Measurements from ENCODE around the gene CPT1C.

CPT1C gene

GRCh38 chr19:49758292-49758691 lies 67.4 kb downstream of the CPT1C start:
- DNase-seq (ENCODE audit: low spot score), result no peak

GRCh38 chr19:49761249-49761624 lies 70.3 kb downstream of the CPT1C start:
- no peak for DNase-seq (ENCODE audit: low spot score)

DNA sequence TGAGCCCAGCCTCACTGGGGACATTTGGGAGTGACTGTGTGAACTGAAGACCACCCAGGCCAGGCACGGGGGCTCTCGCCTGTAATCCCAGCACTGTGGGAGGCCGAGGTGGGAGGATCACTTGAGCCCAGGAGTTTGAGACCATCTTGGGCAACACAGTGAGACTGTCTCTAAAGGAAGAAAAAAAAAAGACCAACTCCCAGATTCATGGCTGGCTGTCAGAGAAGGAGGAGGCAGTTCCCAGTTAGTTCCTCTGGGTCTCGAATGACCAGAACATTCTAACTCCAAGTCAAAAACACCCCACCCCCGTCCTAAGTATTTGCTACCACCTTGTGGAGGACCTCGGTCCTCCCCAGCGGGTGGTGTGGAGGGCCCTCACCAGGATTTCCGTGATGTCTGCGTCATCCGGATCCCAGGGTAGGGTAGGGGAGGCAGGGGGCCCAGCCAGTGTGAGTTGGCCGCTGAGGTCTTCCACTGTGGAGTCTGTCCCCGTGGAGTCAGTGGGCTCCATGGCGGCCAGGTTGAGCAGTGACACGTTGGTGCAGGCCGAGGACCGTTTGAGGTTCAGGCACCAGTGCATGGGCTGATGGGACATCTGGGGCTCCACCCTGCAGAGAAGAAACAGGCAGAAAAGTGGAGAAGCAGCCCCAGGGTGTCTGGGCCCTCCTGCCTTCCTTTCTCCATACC lies 70.9 kb downstream of the CPT1C start:
- DNase-seq (ENCODE audit: low spot score), result no peak

GRCh38 chr19:49763230-49763629 lies 72.3 kb downstream of the CPT1C start, which contains the start of gene TSKS:
TSKS (minus strand) TSS chr19:49763306; CDS start chr19:49763247, 59 bp downstream.
- DNase-seq (ENCODE audit: low spot score), result no peak

Data from HuH-7 (cell line).